ENCODE measurements around the gene GIT1.

DNA sequence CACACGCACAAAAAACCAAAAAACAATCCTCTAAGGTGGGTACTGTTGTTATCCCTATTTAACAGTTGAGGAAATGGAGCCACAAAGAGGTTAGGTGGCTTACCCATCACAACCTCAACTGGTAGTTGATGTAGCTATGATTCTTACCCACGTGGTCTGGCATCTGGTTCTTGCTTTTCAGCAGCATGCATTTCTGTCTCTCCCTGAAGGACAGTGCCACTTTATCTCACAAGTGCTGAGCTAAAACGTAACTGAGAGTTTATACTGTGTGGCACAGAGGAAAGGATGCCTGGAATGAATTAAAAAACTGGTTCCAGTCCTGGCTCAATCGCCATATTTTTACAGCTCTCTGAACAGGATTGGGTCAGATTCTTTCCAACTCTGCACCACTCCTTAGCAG, 35.1 kb upstream of the GIT1 start:
- TF ChIP-seq POLR2AphosphoS5 (IDR thresholded peaks at IDR 0.05), result no peak
- TF ChIP-seq, protein P1, sequence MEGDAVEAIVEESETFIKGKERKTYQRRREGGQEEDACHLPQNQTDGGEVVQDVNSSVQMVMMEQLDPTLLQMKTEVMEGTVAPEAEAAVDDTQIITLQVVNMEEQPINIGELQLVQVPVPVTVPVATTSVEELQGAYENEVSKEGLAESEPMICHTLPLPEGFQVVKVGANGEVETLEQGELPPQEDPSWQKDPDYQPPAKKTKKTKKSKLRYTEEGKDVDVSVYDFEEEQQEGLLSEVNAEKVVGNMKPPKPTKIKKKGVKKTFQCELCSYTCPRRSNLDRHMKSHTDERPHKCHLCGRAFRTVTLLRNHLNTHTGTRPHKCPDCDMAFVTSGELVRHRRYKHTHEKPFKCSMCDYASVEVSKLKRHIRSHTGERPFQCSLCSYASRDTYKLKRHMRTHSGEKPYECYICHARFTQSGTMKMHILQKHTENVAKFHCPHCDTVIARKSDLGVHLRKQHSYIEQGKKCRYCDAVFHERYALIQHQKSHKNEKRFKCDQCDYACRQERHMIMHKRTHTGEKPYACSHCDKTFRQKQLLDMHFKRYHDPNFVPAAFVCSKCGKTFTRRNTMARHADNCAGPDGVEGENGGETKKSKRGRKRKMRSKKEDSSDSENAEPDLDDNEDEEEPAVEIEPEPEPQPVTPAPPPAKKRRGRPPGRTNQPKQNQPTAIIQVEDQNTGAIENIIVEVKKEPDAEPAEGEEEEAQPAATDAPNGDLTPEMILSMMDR (IDR thresholded peaks at IDR 0.05), result no peak
- no peak for TF ChIP-seq POLR2A (IDR thresholded peaks at IDR 0.05)
